HG03432 (cell line): ENCODE results near the gene C5orf58.

Experiments used
- ATAC-seq: cut with Tn5 transposase; IDR thresholded peaks from one replicate; pipeline ENCODE4 v1.9.1; 2021; ENCODE audit warnings: mild to moderate bottlenecking, moderate library complexity; ENCODE audit not compliant: unreplicated experiment

C5orf58 gene

DNA sequence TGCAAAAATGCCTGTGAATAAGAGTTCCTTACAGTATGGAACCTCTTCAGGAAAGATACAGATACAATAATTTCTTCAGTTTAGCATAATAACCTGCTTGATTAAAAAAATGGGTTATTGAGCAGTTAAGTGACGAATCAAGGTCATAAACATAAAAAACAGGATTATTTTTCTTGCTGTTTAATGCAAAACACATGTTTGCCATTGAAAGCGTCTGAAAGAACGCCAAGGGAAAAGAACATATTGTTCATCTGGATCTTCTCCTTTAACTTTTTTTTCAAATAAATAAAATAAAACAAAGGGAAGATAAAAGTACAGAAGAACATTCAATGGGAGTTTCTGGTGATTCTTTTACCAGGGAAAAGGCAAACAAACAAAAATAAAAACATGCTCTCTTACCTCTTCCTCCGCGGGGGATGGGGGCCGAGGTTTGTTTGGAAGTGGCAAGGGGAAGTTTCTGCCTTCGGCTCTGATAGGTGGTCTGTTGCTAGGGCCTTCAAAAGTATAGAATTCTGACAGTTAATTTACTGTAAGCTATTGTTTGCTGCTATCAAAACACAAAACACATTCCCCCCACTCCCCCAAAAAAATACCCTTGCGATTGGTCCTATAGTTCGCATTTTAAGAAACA is 20.1 kb downstream of the C5orf58 start:
- no peak for ATAC-seq

DNA sequence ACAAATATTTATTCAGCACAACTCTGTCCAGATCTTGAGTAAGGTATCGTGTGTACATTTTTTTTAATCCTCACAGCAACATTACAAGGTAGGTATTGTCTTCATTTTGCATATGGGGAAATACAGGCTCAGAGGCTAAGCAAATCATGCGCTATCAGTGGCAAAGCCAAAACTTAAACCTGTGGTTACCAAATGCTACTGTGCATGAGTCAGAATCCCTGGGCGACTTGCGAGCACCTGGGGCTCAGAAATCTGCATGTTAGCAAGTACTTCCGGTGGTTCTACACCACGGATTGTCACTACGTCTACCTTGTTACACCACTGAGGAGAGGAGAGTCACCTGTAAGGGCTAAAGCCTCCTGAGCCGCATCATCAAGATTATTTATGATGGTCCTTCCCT is 21.3 kb downstream of the C5orf58 start:
- ATAC-seq = peak; percentile 98

DNA sequence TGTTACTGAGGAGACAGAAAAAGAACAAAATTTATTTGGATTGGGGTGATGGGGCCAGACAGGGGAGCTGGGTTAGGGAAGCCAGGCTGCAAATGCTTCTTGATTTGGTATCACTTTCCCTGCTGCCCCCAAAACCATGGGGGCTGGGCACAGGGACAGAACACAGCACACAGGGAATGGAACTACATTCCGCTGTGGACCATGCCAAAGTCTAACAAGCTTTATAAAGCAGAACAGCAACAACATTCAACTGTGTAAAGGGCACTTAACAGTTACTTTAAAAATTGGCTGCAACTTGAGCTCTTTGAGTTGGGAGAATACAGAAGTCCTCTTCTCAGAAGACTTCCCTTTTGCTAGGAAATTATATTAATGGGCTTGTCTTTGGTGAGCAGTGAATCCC is 23.8 kb downstream of the C5orf58 start:
- no peak for ATAC-seq

GRCh38 chr5:170257370-170257769 is 24.6 kb downstream of the C5orf58 start:
- no peak for ATAC-seq

DNA sequence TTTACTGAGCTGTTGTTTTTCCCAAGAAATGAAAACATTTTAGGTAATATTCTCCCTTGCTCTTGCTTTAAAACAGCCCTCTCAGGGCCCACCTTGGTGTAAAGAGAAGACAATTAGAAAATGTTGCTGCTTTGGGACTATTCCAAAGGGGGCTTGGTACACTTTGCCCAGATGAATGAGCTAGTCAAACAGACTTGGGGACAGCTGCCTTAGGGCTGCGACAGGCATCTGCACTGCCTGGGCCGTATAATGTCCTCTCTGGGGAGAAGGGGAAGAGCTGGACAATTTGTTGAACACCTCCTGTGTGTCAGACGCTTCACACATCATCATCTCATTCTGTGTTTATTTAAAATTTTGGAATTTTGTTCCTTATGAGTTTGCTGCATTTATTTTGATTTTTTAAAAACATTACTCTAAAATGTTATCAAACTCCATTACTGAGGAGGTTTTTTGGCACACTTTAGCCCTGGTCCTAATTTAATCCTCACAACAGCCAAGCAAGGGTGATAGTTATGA is 28.8 kb downstream of the C5orf58 start:
- ATAC-seq = no peak

GRCh38 chr5:170262061-170263045 is 29.6 kb downstream of the C5orf58 start:
- no peak for ATAC-seq

GRCh38 chr5:170263906-170264305 is 31.1 kb downstream of the C5orf58 start:
- no peak for ATAC-seq

DNA sequence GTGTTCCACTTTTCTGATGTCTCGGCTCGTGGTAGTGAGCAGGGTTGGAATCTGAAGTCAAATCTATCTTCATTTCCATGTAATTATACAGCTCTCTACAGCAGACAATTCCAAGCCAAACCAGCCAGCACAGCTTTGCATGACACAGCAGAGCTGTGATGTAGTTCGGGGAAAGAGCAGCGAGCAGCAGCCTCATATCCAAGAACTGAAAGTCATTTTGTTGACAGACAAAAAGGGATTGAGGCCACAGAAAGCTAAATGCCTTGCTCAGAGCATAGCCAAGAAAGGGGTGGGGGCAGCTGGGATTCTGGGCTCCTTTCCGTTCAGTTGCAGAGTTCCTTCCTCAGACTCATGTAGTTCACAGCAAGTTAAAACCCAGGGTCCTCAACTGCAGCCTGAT is 32.7 kb downstream of the C5orf58 start:
- ATAC-seq = no peak

GRCh38 chr5:170266570-170267381 is 34.0 kb downstream of the C5orf58 start:
- no peak for ATAC-seq

GRCh38 chr5:170267431-170268152 is 34.8 kb downstream of the C5orf58 start:
- peak; percentile 83 for ATAC-seq

GRCh38 chr5:170268153-170268689 is 35.4 kb downstream of the C5orf58 start:
- no peak for ATAC-seq

DNA sequence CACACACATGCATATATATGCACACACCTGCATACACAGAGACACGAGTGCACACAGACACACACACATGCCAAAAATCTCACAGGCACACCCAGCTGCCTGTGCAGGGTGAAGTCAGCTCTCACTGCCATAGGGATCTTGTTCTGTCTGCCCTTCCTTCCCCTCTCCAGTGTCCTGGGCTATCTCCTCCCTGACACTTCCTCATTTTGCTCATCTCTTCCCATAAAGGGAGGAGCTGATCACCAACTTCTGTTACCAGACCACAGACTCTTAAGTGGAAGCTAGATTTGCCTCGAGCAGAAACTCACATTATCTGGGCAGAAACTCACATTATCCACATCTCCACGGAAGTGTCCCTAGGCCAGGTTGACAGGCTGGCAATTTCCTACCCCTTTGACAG is 36.1 kb downstream of the C5orf58 start:
- no peak for ATAC-seq

DNA sequence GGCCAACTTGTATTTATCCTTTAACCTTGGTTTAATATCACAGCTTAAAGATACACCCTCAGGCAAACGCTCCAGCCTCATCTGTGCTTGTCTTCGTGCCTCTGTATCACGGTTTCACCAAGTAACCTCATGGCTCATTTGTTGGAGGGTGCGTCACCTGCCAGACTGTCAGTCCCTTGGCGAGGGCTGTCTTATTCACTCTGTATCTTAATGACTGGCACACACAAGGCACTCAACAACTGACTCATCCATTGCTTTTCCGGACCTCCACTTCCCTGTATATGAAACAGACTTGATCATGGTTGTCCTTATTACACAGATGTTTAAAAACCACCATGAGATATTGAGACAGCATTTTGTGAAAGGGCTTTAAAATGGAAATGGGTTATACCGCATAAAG is 36.8 kb downstream of the C5orf58 start:
- ATAC-seq = no peak

DNA sequence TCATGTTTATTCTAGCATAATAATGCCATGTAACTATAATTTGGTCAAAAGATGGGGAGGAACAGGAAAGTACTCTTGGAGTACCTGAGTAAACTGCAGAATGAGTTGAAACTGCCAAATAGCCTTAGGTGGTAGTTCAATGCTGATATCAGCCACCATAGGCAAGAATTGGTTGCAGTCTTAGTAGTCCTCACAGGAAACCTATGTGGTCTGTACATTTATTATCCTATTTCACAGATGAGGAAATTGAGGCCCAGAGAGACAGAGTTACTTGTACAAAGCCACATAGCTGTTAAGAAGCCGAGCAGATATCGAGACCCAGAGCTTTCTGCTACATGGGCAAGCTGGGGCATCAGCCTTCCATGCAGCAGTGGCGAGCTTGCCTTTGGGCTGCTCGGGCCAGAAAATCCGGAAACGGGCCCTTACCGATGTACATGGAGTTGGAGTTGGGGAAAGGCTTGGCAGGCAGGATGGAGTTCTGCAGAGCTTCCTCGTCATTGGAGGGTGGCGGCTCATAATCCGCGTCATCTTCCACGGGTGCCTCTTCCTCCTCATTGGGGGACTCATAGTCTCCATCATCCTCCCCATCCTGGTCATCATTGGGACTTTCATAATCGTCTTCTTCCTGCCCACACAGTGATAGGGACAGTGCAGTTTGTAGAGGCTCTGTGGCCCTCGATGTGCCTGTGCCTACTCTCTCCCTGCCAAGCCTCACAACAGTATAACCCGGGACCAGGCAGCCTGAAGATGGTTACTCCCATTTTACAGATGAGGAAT is 37.7 kb downstream of the C5orf58 start:
- ATAC-seq = no peak

DNA sequence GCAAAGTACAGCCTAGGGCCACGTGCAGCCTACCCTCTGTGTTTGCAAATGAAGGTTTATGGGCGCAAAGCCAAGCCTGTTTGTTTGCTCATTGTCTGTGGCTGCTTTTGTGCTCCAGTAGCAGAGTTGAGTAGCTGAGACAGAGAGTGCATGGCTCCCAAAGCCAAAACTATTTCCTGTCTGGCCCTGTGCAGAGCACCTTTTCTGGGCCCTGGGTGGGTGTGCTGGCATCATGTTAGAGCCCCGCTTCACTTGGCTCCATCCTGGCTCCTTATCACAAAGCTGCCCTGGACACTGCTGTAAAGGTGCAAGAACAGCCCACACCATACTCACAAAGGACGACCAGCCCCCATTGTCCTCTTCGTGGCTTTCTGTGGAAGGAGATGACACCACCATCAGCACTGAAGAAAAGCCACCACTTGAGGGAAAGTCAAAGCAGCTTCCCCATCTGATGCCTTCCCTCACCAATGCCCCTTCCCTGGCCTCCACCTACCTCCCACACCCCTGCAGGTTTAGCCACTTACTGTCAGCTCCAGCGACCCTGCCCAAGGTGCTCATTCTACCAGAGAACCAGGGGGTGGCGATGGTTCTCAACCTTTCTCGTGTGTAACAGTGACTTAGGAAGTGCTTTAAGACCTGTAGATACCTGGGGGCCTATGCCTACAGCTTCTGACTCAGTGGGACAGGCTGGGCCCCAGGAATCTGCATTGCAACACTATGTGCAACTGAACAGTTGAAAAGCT is 41.4 kb downstream of the C5orf58 start:
- ATAC-seq = no peak

GRCh38 chr5:170275376-170275994 is 42.7 kb downstream of the C5orf58 start:
- ATAC-seq = no peak

GRCh38 chr5:170276140-170276539 is 43.4 kb downstream of the C5orf58 start:
- no peak for ATAC-seq

GRCh38 chr5:170277867-170278281 is 45.1 kb downstream of the C5orf58 start:
- ATAC-seq = no peak
